Cerebellar cortex (tissue), 1 donor: ENCODE data around the gene TNK2.
"Not testable (repeated sequence)": the region's sequence is repeated elsewhere in the genome, so short reads cannot be mapped to it uniquely, and the experiment has no call there.

Source experiments
- DNase-seq: peaks from one replicate; pipeline ENCODE4 v3.0.0-alpha.2; 2015; ENCODE audit warnings: low spot score

Gene TNK2

GRCh38 chr3:195850857-195851543 is 57.4 kb downstream of the TNK2 start:
- DNase-seq, result peak; percentile 91

GRCh38 chr3:195849322-195850074 is 58.9 kb downstream of the TNK2 start:
- no peak for DNase-seq

GRCh38 chr3:195847055-195847950 is 61.0 kb downstream of the TNK2 start:
- no peak for DNase-seq

GRCh38 chr3:195845483-195845882 is 62.9 kb downstream of the TNK2 start:
- no peak for DNase-seq

GRCh38 chr3:195844671-195845218 is 63.6 kb downstream of the TNK2 start:
- DNase-seq, result no peak

- no peak for DNase-seq
These were observed 68.9 kb downstream of the TNK2 start for GRCh38 chr3:195839260-195840010.

GRCh38 chr3:195838714-195839113 is 69.6 kb downstream of the TNK2 start:
- no peak for DNase-seq

GRCh38 chr3:195836476-195837135 is 71.7 kb downstream of the TNK2 start:
- DNase-seq, result no peak

GRCh38 chr3:195835791-195836190 is 72.6 kb downstream of the TNK2 start:
- DNase-seq, result no peak

GRCh38 chr3:195834675-195835583 is 73.4 kb downstream of the TNK2 start:
- DNase-seq, result no peak

GRCh38 chr3:195829897-195830254 is 78.5 kb downstream of the TNK2 start:
- DNase-seq, result no peak

- no peak for DNase-seq
These were observed 79.6 kb downstream of the TNK2 start for GRCh38 chr3:195828762-195829161.

GRCh38 chr3:195825857-195826804 is 82.2 kb downstream of the TNK2 start:
- no peak for DNase-seq

GRCh38 chr3:195825191-195825588 is 83.2 kb downstream of the TNK2 start:
- DNase-seq, result no peak

- DNase-seq, result not testable (repeated sequence)
These were observed 83.7 kb downstream of the TNK2 start for GRCh38 chr3:195824425-195825190.

- no peak for DNase-seq
These were observed 84.4 kb downstream of the TNK2 start for GRCh38 chr3:195823999-195824398.

GRCh38 chr3:195823280-195823679 is 85.1 kb downstream of the TNK2 start:
- no peak for DNase-seq

- DNase-seq, result no peak
These were observed 86.1 kb downstream of the TNK2 start for GRCh38 chr3:195822131-195822696.
